GM23248 (cell line): Measurements from ENCODE around the gene MACIR.

ENCODE experiments used
- EZH2 ChIP-seq: fragments of 200-600 bp; sonication (generic); IDR thresholded peaks from 2 replicates; pipeline ENCODE4 v1.6.1; 2018; ENCODE audit warnings: antibody characterized with exemption, mild to moderate bottlenecking; ENCODE audit not compliant: insufficient read depth, poor library complexity, severe bottlenecking
- EZH2phosphoT487 ChIP-seq: fragments of 200-600 bp; sonication (generic); IDR thresholded peaks from 2 replicates; pipeline ENCODE4 v1.6.1; 2018; ENCODE audit warnings: antibody characterized with exemption, moderate library complexity, mild to moderate bottlenecking, low read depth; ENCODE audit not compliant: insufficient read depth

GRCh38 chr5:103249068-103249467 is 9.5 kb upstream of the MACIR start:
- TF ChIP-seq EZH2 (no peak), EZH2phosphoT487 (no peak)
